ENCODE results near the gene ABR.

ABR gene

DNA sequence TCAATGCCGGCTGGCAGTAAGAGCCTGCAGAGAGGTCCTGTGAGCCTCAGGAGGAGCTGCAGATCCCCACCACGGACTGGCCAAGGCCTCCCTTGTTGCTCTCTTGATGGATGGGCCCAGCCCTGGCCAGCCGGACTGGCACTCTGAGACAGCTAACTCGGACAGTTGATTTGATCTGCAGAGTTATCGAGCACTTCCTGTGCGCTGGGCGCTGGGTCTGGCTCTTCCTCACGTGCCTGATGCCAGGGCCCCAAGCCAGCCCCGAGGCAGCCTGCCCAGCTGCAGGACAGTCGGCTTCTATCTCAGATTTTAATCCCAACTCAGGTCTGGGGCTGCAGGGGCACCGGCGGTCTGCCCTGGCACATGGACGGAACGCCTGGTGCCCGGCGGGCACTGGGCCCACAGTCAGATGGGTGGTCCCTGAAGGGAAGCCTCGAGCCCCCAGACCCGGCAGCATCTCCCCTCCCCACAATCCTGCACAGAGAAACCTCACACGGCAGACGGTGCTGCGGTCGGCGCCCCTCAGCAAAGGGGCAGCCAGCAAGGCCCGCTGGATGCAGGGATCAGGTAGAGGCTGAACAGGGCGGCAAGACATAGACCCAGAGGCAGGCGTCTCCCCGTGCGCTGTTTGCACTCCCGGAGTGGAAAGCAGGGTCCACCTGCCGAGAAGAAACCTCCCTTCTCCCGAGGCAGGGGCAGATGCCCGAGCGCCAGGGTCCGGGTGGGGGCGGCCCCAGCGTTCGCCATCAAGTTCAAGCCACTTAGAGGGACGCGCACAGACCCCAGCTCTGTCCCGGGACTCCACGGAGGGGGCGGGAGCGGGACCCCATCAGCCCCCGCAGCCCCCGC is 148.9 kb downstream of the ABR start:
- no peak for DNase-seq (ENCODE audit: low spot score)

DNA sequence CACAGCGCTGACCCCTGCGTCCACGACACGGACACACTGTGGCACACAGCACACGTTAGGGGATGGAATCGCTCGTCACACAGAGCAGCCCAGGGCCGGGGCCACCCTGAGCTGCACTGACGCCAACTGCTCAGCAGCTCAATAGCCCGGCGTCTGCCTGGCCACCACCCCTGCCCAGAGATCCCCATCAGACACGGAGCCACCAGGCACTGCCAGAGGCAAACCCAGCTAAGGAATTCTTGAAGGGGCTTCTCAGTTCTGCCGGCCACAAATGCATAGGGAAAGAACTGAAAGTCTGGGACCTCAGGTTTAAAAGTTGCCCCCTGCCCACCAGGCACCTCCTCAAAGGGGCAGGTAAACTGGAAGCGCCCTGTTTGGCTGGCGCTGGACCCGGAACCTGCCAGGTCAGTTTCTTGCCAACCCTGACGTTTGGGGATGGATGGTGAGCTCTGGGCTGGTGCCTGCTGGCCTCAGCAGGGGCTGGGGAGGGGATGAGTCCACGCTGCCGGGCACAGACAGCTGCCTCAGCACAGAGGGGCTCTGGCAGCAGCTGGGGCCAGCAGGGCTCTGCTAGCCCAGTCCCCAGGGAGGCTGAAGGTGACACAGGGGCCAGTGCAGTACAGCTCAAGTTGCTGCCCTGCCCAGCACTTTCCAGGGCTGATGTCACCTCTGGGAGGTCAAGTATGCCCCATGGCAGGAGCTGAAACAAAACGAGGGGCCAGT is 149.7 kb downstream of the ABR start:
- DNase-seq (ENCODE audit: low spot score) = no peak

DNA sequence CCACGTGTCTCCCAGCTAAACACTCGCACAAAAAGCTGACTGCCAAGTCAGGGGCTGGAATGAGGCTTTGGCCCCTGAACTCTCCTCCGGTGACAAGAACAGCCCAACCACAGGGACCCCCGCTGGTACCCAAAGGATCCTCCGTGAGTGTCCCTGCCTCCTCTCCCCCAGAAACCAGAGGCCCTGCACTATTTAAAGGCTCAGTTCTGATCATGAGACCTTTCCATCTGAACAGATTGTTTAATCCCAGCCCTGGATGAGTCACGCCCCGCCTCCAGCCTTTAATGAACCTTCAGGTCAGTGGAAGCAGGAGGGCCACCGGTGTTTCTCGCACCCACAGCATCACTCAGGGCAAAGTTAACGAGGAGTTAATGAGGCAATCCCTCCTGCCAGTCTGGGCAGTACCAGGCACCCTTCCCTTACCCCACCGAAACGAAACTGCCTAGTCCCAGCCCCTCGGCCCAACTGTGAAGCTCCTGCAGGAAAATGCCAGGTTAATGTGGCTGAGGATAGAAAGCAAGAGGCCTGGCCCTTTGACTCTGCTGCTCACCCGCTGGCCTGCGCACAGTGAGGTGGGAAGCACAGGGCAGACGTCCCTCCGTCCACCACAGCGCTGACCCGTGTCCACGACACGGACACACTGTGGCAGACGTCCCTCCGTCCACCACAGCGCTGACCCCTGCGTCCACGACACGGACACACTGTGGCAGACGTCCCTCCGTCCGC is 150.4 kb downstream of the ABR start:
- DNase-seq (ENCODE audit: low spot score) = no peak

DNA sequence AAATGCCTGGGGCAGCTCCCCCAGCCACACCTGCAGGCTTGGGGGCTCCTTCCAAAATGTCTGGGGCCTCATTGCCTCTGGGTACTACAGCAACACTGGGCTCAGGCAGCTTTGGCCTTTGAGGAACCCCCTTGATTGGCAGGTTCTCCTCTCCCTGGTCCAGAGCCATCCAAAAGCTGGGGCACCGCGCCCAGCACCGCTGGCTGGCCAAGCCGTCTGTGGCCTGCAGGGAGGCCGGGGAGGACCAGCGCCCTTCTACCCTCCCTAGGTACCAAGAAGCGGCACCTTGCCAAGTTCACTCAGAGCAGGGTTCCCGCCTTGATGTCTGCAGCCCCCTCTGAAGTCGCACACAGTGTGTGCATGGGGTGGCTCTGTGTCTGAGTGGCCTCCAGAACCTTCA is 152.7 kb downstream of the ABR start:
- DNase-seq (ENCODE audit: low spot score) = no peak

DNA sequence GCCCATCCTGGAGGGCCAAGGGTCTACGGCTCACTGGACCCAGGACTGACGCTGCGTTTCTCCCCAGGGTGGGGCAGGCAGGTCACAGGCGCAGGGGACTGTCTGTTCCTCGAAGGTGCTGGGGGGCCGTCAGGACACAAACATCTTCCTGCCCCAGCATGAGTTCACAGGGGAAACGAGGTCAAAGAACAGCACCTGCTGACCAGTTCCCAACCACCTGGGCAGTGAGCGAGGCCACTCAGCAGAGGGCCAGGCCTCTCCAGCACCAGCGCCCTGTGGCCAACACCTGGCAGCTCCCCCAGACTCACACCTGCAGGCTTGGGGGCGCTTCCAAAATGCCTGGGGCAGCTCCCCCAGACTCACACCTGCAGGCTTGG is 153.2 kb downstream of the ABR start:
- no peak for DNase-seq (ENCODE audit: low spot score)

DNA sequence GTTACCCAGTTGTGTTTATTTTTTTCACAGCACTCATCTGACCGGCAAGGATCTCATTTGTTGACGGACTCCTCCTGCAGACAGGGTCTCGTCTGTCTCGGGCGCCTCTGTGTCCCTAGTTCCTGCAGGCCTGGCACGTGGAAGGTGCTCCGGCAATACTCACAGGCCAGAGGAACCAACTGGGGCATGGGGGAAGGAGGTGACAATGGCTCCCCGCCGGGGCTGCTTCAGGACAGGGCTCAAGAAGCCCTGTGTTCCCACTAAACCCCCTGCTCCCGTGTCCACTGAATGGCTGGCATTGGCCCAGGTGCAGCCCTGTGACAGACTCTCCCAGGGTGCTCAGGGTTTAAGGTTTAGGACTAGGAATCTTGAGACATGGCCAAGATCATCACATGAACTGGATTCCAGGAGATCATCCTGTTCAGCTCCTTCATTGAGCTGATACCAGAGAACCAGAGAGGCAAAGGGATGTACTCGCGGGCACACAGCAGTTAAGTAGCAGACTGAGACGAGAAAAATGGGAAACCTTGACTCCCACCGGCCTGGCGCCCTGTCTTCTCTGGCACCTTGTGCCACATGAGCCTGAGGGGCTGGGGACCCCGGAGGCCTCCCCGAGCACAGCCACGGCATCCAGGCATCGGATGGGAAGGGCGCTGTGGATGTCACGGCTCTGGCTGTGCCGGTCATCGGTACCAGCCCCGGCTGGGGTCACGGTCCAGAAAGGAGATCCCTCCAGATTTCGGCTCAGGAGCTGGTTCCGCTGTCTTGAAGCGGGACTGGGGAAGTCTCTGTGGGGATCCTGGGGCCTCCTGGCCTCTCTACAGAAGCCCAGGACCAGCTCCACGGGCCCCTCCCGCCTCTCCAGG is 153.8 kb downstream of the ABR start:
- no peak for DNase-seq (ENCODE audit: low spot score)

DNA sequence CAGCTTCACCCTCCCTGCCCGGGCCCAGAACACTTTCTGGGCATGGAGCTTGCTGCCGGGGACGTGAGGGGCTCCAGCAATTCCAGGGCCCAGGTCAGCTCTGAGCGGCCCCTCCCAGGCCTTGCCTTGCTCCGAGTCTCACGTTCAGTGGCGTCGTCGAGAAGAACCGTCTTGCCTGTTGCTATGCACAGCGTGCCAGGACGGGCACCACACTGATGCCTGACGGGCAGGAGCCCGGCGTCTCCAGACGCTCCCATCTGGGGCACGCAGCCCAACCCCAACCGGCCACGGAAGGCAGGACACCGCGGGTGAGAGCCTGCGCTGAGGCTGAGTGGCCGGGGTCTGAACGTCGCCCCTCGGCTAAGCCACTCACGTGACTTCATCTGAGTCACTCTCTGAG is 155.7 kb downstream of the ABR start:
- no peak for DNase-seq (ENCODE audit: low spot score)

DNA sequence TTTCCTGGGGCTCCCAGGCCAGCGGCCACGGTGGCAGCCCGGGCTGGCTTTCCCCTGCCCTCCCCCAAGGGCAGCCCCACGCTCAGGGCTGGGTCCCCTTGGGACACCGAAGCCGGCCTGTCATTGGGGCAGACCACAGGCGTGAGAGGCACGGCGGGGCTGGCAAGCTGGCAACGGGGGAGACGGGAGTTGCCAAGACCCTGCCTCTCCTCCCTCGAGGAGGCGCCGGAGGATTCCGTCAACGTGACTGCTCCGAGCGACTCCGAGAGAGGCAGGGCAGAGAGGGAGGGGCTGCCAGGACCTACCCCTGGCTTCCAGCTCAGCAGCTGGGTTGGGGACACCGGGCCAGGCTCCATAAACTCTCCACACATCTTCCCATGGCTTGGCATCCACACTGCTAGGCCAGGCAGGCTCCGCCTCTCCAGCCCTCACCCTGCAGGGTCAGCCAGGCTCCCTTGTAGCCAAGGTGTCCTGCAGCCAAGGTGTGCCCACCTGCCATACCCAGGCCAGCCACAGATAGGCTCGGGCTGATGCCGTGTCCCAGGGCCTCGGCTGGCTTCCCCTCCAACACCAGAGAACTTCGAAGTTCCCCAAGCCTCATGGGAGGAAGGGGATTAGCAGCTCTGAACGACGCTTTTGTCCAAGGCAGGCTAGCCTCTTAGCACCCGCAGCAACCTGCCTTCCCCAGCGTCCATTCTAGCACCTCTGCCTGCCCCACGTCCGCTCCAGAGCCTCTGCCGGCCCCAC is 157.3 kb downstream of the ABR start:
- no peak for DNase-seq (ENCODE audit: low spot score)

DNA sequence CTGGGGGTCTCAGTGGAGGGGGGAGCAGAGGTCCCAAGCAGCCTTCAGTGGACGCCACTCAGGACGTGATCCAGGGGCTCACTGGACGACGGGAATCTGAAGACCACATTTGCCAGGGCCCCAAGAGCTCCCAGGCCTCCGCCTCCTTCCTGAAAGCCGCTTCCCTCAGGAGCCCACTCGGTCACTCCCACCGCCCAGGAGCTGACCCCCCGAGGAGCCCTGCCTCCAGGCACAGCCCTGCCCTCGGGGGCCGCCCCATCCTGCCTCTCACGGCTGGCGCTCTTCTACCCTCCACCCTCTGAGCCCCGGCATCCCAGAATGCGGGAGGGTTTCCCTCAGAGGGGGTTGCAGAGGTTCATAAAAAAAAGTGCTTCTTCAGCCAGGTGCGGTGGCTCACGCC is 158.6 kb downstream of the ABR start:
- no peak for DNase-seq (ENCODE audit: low spot score)

DNA sequence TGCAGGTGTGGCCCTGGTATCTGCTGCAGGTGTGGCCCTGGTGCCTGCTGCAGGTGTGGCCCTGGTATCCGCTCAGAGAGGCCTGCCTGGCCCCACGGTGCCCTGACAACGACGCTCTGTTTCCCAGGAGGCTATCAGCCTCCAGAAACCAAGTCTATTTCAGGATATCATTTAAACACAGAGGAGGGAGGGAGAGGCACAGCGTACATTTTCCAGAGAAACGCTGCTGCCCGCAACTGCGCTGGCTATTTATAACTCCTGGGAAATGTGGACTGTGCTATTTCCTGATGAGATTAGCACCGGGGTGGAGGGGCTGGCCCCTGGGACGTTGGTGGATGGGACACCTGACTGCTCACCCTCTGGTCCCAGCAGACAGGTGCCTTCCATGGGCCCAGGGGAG is 160.3 kb downstream of the ABR start:
- DNase-seq (ENCODE audit: low spot score) = no peak

DNA sequence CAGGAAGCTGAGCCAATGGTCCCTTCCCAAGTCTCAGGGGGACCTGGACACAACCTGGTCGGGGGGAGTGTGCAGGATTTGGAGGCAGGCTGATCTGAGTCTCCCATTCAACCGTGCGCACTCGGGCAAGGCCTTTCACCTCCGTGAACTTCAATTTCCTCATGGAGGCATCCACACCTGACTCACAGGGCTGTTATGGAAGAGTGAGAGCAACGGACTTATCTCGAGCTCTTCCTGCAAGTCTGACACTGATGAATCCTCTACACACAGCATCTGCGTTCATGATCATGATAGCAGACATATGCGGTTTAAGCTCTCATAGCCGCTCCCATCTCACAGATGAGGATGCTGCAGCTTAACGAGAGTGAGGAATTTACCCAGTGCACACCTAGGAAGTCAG is 161.2 kb downstream of the ABR start:
- no peak for DNase-seq (ENCODE audit: low spot score)

DNA sequence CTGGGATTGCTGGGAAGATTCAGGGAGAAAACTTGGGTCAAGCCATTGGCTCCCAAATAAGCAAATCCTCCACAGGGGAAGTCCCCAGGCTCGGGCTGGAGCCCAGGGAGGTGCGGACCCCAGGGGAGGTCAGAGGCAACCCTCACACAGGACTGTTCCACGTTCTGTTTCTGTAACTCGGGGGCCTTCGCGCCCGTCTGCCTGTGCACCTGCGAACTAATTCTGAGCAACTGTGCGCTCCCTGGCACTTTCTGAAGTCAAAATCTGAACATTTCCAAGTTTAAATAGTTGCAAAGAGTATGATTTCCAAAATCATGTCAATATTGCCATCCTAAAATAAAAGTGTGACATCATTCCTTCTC is 166.1 kb downstream of the ABR start:
- no peak for DNase-seq (ENCODE audit: low spot score)

DNA sequence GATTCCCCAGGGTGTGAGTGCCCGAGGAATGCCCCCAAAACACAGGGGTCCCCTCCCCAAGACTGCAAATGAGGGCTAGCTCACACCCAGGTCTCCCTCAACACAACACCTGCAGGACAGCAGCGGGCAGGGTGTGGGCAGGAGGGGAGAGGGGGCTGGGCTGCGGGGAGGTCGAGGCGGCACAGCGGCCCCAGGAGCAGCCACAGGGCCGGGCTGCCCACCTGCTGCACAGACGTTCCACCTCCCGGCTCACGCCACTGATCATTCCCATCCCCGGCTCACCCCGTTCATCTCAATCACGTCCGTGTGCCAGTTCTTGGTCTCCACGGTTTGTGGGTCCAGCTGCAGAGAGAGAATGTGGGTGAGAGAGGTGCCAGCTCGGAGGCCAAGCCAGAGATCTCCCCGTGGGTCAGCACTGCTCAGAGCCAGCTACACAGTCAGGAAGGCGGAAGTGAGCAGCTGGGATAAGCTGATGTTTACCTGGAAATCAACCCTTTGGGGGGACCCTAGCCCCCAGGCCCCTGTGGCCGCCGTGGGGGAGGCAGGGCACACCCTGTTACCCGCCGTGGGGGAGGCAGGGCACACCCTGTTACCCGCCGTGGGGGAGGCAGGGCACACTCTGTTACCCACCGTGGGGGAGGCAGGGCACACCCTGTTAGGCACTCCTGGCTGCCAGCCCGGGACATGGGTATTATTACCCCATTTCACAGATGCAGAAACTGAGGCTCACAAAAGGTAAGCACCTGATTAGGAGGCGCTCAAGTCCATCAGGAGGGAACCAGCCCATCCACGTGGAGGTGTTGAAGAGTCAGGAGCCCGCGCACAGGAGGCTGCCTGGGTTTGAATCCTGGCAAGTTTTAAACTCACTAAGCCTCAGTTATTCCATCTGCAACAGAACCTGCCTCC is 166.7 kb downstream of the ABR start:
- DNase-seq (ENCODE audit: low spot score) = no peak

DNA sequence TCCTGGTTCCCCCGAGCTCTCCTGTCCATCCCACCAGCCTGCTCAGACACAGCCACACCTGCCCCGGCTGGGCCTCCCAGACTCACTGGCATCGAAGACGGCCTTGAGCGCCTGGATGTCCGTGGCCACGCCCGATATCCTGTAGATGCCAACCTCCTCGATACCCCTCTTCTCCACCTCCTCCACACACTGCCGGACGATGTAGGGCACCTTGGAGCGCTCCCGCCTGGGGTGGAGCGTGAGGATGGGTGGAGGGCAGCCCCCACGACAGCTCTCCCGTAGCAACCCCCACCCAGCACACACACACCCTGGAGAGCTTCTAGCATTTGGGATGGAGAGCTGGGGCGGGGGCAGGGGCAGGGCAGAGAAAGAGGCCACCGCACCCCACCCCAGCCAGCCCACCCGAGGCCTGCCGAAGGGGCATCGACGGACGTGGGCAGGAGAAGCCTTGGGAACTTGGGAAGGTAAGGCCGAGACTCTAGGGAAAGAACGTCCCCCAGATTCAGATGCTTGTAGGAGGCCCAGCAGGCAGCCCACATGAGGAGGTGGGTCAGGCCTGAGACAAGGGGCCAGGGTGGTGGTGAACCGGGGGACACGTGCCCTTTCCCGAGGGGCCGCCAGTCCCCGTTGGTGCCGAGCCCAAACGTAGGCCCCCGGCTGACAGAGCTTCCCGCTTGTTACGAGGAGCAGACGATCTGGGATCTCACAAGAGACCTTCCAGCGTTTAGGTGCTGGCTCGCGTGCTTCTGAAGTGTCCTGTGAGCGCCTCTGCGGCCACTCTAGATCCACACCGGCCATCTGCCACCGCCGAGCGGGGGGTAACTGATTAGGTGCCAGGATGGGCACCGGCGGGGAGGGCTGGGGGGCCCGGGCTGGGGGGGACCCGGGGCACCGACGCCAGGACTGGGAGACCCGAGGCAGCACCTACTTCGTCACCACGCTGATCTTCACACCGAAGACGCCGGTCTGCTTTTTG is 167.7 kb downstream of the ABR start:
- DNase-seq (ENCODE audit: low spot score) = no peak

DNA sequence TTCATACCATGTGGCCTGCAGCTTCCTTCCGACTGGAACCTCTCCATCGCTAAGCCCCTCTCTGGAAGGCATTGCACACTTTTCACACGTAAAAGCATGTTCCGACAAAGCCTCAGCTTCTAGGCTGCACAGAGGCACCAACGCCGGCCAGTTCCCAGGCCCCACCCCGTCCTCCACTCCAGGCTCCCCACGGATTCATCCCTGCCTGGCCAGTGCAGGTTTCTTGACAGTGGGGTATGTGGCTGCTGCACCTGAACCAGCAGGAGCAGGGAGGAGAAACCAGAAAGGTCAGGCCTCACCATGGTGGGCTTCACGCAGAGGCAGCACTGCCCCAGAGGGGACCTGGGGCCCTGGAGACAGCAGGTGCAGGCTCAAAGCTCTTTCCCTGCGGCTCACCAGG is 168.6 kb downstream of the ABR start:
- no peak for DNase-seq (ENCODE audit: low spot score)

DNA sequence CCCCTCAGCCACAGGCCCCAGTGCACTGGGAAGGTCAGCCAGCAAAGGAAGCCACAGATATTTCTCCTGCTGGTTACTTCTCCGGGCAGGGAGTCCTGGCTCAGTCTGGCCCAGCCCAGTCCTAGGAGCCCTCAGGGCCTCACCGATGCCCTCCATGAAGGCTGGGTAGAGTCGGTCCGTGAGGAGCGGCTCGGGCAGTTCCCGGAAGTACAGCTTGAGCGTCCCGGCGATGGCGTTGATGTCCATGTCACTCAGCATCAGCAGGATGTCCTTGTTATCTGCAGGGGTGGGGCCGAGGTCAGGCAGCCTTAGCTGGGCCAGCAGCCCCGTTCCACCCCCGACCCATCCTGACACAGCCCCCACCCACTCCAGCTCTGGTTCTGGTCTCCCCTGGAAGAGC is 169.2 kb downstream of the ABR start:
- DNase-seq (ENCODE audit: low spot score) = no peak

DNA sequence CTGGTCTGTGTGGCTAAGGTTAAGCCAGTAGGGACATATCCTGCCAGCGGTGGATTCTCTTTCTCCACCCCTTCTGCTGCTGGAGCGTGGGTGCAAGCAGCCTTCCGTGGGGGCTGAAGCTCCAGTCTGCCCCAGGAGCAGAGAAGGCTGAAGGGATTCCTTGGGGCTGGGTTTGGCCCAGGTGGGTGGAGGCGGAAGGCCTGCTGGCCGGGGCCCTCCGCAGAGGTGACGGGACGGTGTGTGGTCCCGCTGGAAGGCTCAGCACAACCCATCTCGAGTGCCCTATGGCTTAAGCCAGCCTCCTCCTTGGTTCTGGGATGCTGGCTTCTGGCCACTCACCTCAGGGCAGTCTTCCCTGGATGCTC is 169.7 kb downstream of the ABR start:
- DNase-seq (ENCODE audit: low spot score) = no peak

DNA sequence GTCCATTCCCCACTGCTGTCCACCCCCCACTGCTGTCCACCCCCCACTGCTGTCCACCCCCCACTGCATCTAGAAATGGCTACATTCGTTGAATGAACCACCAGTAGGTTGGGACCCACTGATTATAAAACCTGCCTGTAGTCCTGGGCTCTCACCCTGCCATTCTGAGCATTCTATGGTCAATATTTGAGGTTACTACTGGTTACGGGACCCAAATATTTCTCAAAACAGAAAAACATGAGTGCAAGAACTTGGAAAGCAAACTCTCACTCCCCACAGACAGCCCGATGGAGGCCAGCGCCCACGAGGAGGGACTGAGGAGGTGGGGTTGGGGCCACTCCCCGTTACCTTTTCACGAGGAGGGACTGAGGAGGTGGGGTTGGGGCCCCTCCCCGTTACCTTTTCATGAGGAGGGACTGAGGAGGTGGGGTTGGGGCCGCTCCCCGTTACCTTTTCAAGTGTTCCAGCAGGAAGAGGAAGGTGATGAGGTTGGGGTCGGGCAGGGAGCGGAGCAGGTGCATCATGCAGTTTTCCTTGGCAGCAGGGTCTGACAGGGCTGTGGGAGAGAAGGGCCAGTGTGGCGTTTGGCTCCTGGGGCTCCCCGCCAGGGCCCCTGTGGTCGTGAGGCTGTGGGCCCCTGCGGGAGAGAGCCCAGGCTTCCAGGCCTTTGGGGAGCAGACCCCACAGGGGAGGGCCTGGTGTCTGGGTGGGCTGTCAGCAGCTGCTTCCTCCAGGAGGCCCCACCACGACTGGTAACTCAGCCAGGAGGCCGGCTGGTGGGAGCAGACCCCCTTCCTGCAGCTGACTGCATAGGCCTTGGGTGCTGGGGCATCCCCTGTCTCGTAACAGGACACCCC is 170.3 kb downstream of the ABR start:
- DNase-seq (ENCODE audit: low spot score) = no peak

Measured in CD4-positive, alpha-beta T cell treated with Interleukin-2 at 100 ng/mL for 4 hours (primary cell).